H1 (cell line): Measurements from ENCODE around the gene TRIM31. TPM values are rescaled to one million over a fixed set of nuclear protein-coding genes. Genes with fewer than 3 reads are reported as not detected.

Experiments used
- CHD1 ChIP-seq: IDR thresholded peaks from 2 replicates; pipeline ENCODE4 v1.6.1; 2012; ENCODE audit warnings: low read depth, low read length, improper control_type of control experiment
- CTBP2 ChIP-seq: IDR thresholded peaks from 2 replicates; pipeline ENCODE4 v1.7.0; 2011; ENCODE audit warnings: borderline replicate concordance, mild to moderate bottlenecking, moderate library complexity, mixed read lengths, low read length; ENCODE audit not compliant: insufficient read depth, insufficient read length
- FOSL1 ChIP-seq: IDR thresholded peaks from 2 replicates; pipeline ENCODE4 v1.6.1; 2011; ENCODE audit warnings: mild to moderate bottlenecking, low read depth, low read length, moderate library complexity; ENCODE audit not compliant: insufficient read depth
- GABPA ChIP-seq: IDR thresholded peaks from 2 replicates; pipeline ENCODE4 v1.6.1; 2011; ENCODE audit warnings: mild to moderate bottlenecking, low read length, moderate library complexity, borderline replicate concordance; ENCODE audit not compliant: insufficient read depth
- HDAC6 ChIP-seq: IDR thresholded peaks from one replicate; pipeline ENCODE4 v1.7.1; 2012; ENCODE audit warnings: low read depth, mild to moderate bottlenecking, inconsistent platforms, low read length, moderate library complexity
- JUN ChIP-seq: IDR thresholded peaks from 2 replicates; pipeline ENCODE4 v1.6.1; 2011; ENCODE audit warnings: low read depth, mild to moderate bottlenecking, improper control_type of control experiment, low read length
- KDM1A ChIP-seq: fragments of 200-600, 300-600 bp; sonication (generic); IDR thresholded peaks from 2 replicates; pipeline ENCODE4 v1.7.1; 2016; ENCODE audit warnings: mild to moderate bottlenecking, low read length, borderline replicate concordance
- RXRA ChIP-seq: IDR thresholded peaks from 2 replicates; pipeline ENCODE4 v1.6.1; 2011; ENCODE audit warnings: low read depth, mild to moderate bottlenecking, low read length, moderate library complexity; ENCODE audit not compliant: insufficient read depth
- SIX5 ChIP-seq: IDR thresholded peaks from 2 replicates; pipeline ENCODE4 v1.6.1; 2011; ENCODE audit warnings: mild to moderate bottlenecking, low read depth, low read length
- polyA plus RNA-seq, 7 experiments: library from polyadenylated mRNA; depleted of rRNA in 3 of 7; stranded (reverse) in 5 of 7; unstranded in 2 of 7; fragments of >200 nt in 5 of 7; fragments of 200-250 nt in 2 of 7; gene quantifications; 1 replicate in 5 of 7; 2 replicates in 1 of 7; 4 replicates in 1 of 7; pipeline versions ENCODE4 v1.2.1 to v1.2.3, GENCODE V29; 2011 to 2013; ENCODE audit warnings: missing spikeins in 2 of 7, mixed read lengths in 2 of 7
- total RNA-seq: library from RNA; stranded (reverse); fragmentation: NEBNext Ultra II Directional; extraction: Animal tissue kit (Norgen Biotek cat#: 25700); gene quantifications from 2 replicates; pipeline ENCODE4 v1.2.1, GENCODE V29; 2021

Gene TRIM31
- total and polyA plus RNA-seq, 2 of the 8 experiments (the other 6 are each of a cell fraction or from before 2014, with no cell fraction given): not detected

GRCh38 chr6:30149858-30150550 lies 37.1 kb upstream of the TRIM31 start (continued):
- no peak for TF ChIP-seq RXRA
- no peak for TF ChIP-seq KDM1A
- no peak for TF ChIP-seq GABPA
- TF ChIP-seq JUN: no peak
- no peak for TF ChIP-seq SIX5
- TF ChIP-seq CHD1: no peak
- TF ChIP-seq CTBP2: no peak
- TF ChIP-seq HDAC6: no peak
- no peak for TF ChIP-seq FOSL1
